GM23338 (cell line): ENCODE results near the gene NPW. TPM values are rescaled to one million over a fixed set of nuclear protein-coding genes. Genes with fewer than 3 reads are reported as not detected.

ENCODE experiments used
- ATAC-seq: fragments of 200-7000 bp; cut with Tn5 transposase; 3 replicates; pipeline ENCODE4 v1.9.1; 2020
- DNase-seq: peaks from one replicate; pipeline ENCODE4 v3.0.0-alpha.2; 2015; ENCODE audit warnings: low spot score
- H2AFZ ChIP-seq: fragments of 200-600 bp; sonication (generic); 2 replicates; pipeline ENCODE4 v1.8.0; 2016; ENCODE audit warnings: antibody characterized with exemption, mild to moderate bottlenecking, moderate library complexity
- H3F3A ChIP-seq: fragments of 200-600 bp; sonication (generic); replicated peaks from 2 replicates; pipeline ENCODE4 v1.8.0; 2017; ENCODE audit warnings: antibody characterized with exemption, mixed run types, low read depth
- H3K27ac ChIP-seq: fragments of 200-600 bp; sonication (generic); 2 replicates; pipeline ENCODE4 v1.6.1; 2016; ENCODE audit warnings: low read depth
- H3K27me3 ChIP-seq: fragments of 200-600 bp; sonication (generic); 2 replicates; pipeline ENCODE4 v1.8.0; 2016; ENCODE audit warnings: mild to moderate bottlenecking, mixed run types, moderate library complexity; ENCODE audit not compliant: insufficient read depth
- H3K36me3 ChIP-seq: fragments of 200-600 bp; sonication (generic); 2 replicates; pipeline ENCODE4 v1.8.0; 2016; ENCODE audit warnings: mild to moderate bottlenecking; ENCODE audit not compliant: insufficient read depth
- H3K4me1 ChIP-seq: fragments of 200-600 bp; sonication (generic); 2 replicates; pipeline ENCODE4 v1.8.0; 2016; ENCODE audit warnings: mild to moderate bottlenecking, moderate library complexity; ENCODE audit not compliant: insufficient read depth
- H3K4me2 ChIP-seq: fragments of 200-600 bp; sonication (generic); 2 replicates; pipeline ENCODE4 v1.7.1; 2017; ENCODE audit warnings: mixed run types
- H3K4me3 ChIP-seq: fragments of 200-600 bp; sonication (generic); 2 replicates; pipeline ENCODE4 v1.6.1; 2016; ENCODE audit warnings: mixed run types
- H3K79me2 ChIP-seq: fragments of 200-600 bp; sonication (generic); replicated peaks from 2 replicates; pipeline ENCODE4 v1.8.0; 2017; ENCODE audit warnings: mild to moderate bottlenecking; ENCODE audit not compliant: insufficient read depth
- H3K9me2 ChIP-seq: fragments of 200-600 bp; sonication (generic); 2 replicates; pipeline ENCODE4 v1.8.0; 2017; ENCODE audit not compliant: insufficient read depth
- H4K20me1 ChIP-seq: fragments of 200-600 bp; sonication (generic); replicated peaks from 2 replicates; pipeline ENCODE4 v1.8.0; 2017; ENCODE audit warnings: mild to moderate bottlenecking; ENCODE audit not compliant: insufficient read depth
- H3K27ac Mint-ChIP-seq: 2 replicates; pipeline ENCODE4 v1.8.0; 2020; ENCODE audit warnings: inconsistent platforms, mild to moderate bottlenecking, moderate library complexity, mixed read lengths
- H3K27me3 Mint-ChIP-seq: 3 replicates; pipeline ENCODE4 v1.8.0; 2022; ENCODE audit warnings: low read depth, mild to moderate bottlenecking, moderate library complexity, mixed read lengths, inconsistent platforms; ENCODE audit not compliant: insufficient read depth, poor library complexity
- H3K36me3 Mint-ChIP-seq: 3 replicates; pipeline ENCODE4 v1.8.0; 2021; ENCODE audit warnings: low read depth, mild to moderate bottlenecking, inconsistent platforms, moderate library complexity, mixed read lengths
- H3K4me1 Mint-ChIP-seq: 3 replicates; pipeline ENCODE4 v1.8.0; 2020; ENCODE audit warnings: mild to moderate bottlenecking, inconsistent platforms, mixed read lengths
- H3K4me3 Mint-ChIP-seq: 3 replicates; pipeline ENCODE4 v1.8.0; 2021; ENCODE audit warnings: moderate library complexity, mild to moderate bottlenecking, inconsistent platforms, mixed read lengths
- H3K9me3 Mint-ChIP-seq: 3 replicates; pipeline ENCODE4 v1.8.0; 2020; ENCODE audit warnings: moderate library complexity, mild to moderate bottlenecking, inconsistent platforms, mixed read lengths
- ETS1 ChIP-seq: IDR thresholded peaks from 2 replicates; pipeline ENCODE4 v1.6.1; 2016; ENCODE audit warnings: antibody characterized with exemption
- EZH2phosphoT487 ChIP-seq: fragments of 200-600 bp; sonication (generic); IDR thresholded peaks from one replicate; pipeline ENCODE4 v1.8.1; 2018; ENCODE audit warnings: antibody characterized with exemption; ENCODE audit not compliant: unreplicated experiment
- STAT1 ChIP-seq: IDR thresholded peaks from one replicate; pipeline ENCODE4 v1.6.1; 2016; ENCODE audit warnings: antibody characterized with exemption; ENCODE audit not compliant: unreplicated experiment
- ZNF114 ChIP-seq: fragments of 250-450 bp; sonication (Bioruptor Pico); IDR thresholded peaks from 2 replicates; pipeline ENCODE4 v1.5.0; 2020; ENCODE audit warnings: mild to moderate bottlenecking, moderate library complexity
- ZNF462 ChIP-seq: fragments of 250-450 bp; sonication (Bioruptor Pico); IDR thresholded peaks from 2 replicates; pipeline ENCODE4 v1.5.0; 2020; ENCODE audit warnings: mild to moderate bottlenecking, moderate library complexity
- polyA plus RNA-seq: library from polyadenylated mRNA; unstranded; fragments of >200 nt; fragmentation: Nextera tagmentation; extraction: Ambion mirVana; gene quantifications from 2 replicates; pipeline ENCODE4 v1.2.1, GENCODE V29; 2016
- total RNA-seq: library from RNA; depleted of rRNA; stranded (reverse); fragments of >200 nt; shearing (Covaris generic); gene quantifications from 2 replicates; pipeline ENCODE4 v1.2.3, GENCODE V29; 2014
- TF ChIP-seq, protein P1 (sequence below), 2 experiments: fragments of 200-600 bp in 1 of 2; sonication (generic) in 1 of 2; conservative IDR thresholded peaks; 2 replicates each; pipeline versions ENCODE4 v1.5.1 to v1.6.1; 2016 to 2017; ENCODE audit warnings: antibody characterized with exemption in 2 of 2, low read depth in 2 of 2, mild to moderate bottlenecking in 2 of 2, moderate library complexity in 1 of 2

NPW gene
- total and polyA plus RNA-seq, 2 experiments from 2014 or later, result 4.5 to 37.6 TPM

DNA sequence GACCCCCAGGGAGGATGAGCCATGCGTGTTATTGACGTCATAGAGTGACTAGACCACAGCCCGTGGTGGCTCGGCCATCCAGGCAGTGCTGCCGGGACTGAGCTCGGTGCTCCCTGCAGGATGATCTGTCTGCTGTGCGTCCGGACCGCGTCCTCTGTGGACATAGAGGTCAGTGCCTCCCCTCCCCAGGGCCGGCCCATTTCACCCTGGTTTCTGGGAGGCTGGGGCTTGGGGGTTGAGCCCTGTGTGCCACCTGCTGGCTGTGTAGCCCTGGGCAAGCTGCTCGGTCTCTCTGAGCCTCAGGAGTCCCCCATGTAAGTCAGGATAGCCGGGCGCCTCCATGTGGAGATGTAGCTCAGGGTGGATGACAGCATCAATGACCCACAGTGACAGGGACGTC, 36.5 kb downstream of the NPW start:
- H3K36me3 ChIP-seq, result no peaks in the 10 kb centered on the region; the same call in 1 of the 2 replicates

GRCh38 chr16:2056681-2057407, 37.3 kb downstream of the NPW start:
- Histone ChIP-seq H2AFZ (no peak overlapping the region), H3K27ac (no peak overlapping the region), H4K20me1 (no peaks in the 10 kb centered on the region; the same call in 1 of the 2 replicates), H3K4me2 (no peak overlapping the region), H3K9me2 (no peaks in the 10 kb centered on the region), H3K36me3 (no peaks in the 10 kb centered on the region; the same call in 1 of the 2 replicates), H3K27me3 (no peaks in the 10 kb centered on the region), H3K79me2 (no peaks in the 10 kb centered on the region), H3K4me3 (no peak overlapping the region), H3F3A (no peaks in the 10 kb centered on the region), H3K4me1 (no peaks in the 10 kb centered on the region)
- Mint-ChIP-seq H3K36me3 (peaks cover 15% of the 10 kb centered on the region; the same call in 2 of the 3 replicates), H3K4me1 (no peaks in the 10 kb centered on the region), H3K27ac (no peak overlapping the region), H3K4me3 (no peak overlapping the region), H3K9me3 (no peaks in the 10 kb centered on the region), H3K27me3 (peaks cover 5% of the 10 kb centered on the region)
- peak; percentile 48 for DNase-seq
- ATAC-seq, result peak; percentile 75
- TF ChIP-seq ZNF114 (CRISPR knock-in tag) (no peak), STAT1 (no peak), ZNF462 (CRISPR knock-in tag) (no peak), EZH2phosphoT487 (no peak), ETS1 (no peak)

More for the DNA sequence above, 36.5 kb downstream of the NPW start:
- no peaks in the 10 kb centered on the region for H3K9me2 ChIP-seq
- no peaks in the 10 kb centered on the region; the same call in 1 of the 2 replicates for H4K20me1 ChIP-seq
- H3K79me2 ChIP-seq, result no peaks in the 10 kb centered on the region
- no peaks in the 10 kb centered on the region for H3K27me3 ChIP-seq
- H3K4me3 Mint-ChIP-seq, result no peak overlapping the region
- H3K36me3 Mint-ChIP-seq, result peaks cover 19% of the 10 kb centered on the region
- H3K27me3 Mint-ChIP-seq, result peaks cover 5% of the 10 kb centered on the region
- peak; percentile 50 for ATAC-seq
- no peak overlapping the region for H3K4me3 ChIP-seq
- no peak for DNase-seq
- H3K27ac ChIP-seq, result no peak overlapping the region
- no peak overlapping the region for H3K27ac Mint-ChIP-seq
- H2AFZ ChIP-seq, result no peak overlapping the region
- H3K9me3 Mint-ChIP-seq, result no peaks in the 10 kb centered on the region
- no peaks in the 10 kb centered on the region for H3F3A ChIP-seq
- H3K4me2 ChIP-seq, result no peak overlapping the region
- no peak for TF ChIP-seq EZH2phosphoT487
- TF ChIP-seq, protein P1, sequence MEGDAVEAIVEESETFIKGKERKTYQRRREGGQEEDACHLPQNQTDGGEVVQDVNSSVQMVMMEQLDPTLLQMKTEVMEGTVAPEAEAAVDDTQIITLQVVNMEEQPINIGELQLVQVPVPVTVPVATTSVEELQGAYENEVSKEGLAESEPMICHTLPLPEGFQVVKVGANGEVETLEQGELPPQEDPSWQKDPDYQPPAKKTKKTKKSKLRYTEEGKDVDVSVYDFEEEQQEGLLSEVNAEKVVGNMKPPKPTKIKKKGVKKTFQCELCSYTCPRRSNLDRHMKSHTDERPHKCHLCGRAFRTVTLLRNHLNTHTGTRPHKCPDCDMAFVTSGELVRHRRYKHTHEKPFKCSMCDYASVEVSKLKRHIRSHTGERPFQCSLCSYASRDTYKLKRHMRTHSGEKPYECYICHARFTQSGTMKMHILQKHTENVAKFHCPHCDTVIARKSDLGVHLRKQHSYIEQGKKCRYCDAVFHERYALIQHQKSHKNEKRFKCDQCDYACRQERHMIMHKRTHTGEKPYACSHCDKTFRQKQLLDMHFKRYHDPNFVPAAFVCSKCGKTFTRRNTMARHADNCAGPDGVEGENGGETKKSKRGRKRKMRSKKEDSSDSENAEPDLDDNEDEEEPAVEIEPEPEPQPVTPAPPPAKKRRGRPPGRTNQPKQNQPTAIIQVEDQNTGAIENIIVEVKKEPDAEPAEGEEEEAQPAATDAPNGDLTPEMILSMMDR (conservative IDR thresholded peaks at IDR 0.05; ENCODE audit: low read depth in 2 of 2), result peak in 1 of 2 experiments; percentile 36; a peak in 2 of 4 replicates
- H3K4me1 Mint-ChIP-seq, result no peaks in the 10 kb centered on the region
- no peaks in the 10 kb centered on the region for H3K4me1 ChIP-seq
